ENCODE results near the gene XAB2.
A peak's percentile ranks its signal among the peaks of the same experiment; 100 is the strongest.
"Not testable (repeated sequence)": the region's sequence is repeated elsewhere in the genome, so short reads cannot be mapped to it uniquely, and the experiment has no call there.

Gene XAB2

GRCh38 chr19:7648265-7649014 lies 19.1 kb upstream of the XAB2 start:
- DNase-seq, result no peak

- DNase-seq, result no peak
These were observed 17.8 kb upstream of the XAB2 start for GRCh38 chr19:7647156-7647555.

GRCh38 chr19:7646426-7646700 lies 17.0 kb upstream of the XAB2 start:
- DNase-seq, result no peak

GRCh38 chr19:7645656-7646425 lies 16.5 kb upstream of the XAB2 start:
- no peak for DNase-seq

GRCh38 chr19:7645163-7645562 lies 15.8 kb upstream of the XAB2 start:
- DNase-seq, result no peak

- DNase-seq, result no peak
These were observed 15.2 kb upstream of the XAB2 start for GRCh38 chr19:7644550-7644877.

GRCh38 chr19:7643629-7644549 lies 14.5 kb upstream of the XAB2 start:
- not testable (repeated sequence) for DNase-seq

- DNase-seq, result no peak
These were observed 13.7 kb upstream of the XAB2 start for GRCh38 chr19:7643031-7643415.

GRCh38 chr19:7642295-7643030 lies 13.1 kb upstream of the XAB2 start:
- DNase-seq, result no peak

- DNase-seq, result no peak
These were observed 12.2 kb upstream of the XAB2 start for GRCh38 chr19:7641290-7642276.

- no peak for DNase-seq
These were observed 11.5 kb upstream of the XAB2 start for GRCh38 chr19:7640803-7641202.

GRCh38 chr19:7639863-7640348 lies 10.6 kb upstream of the XAB2 start:
- no peak for DNase-seq

GRCh38 chr19:7638802-7639465 lies 9.6 kb upstream of the XAB2 start:
- peak; percentile 93 to 96 for DNase-seq

GRCh38 chr19:7637374-7638256 lies 8.3 kb upstream of the XAB2 start:
- DNase-seq, result peak in 1 of 2 experiments; percentile 20

GRCh38 chr19:7636691-7637373 lies 7.5 kb upstream of the XAB2 start, which contains the start of gene STXBP2:
TSS of gene STXBP2 (plus strand) at chr19:7637110. CDS start at chr19:7637150, 40 bp downstream.
- peak; percentile 15 to 54 for DNase-seq

- DNase-seq, result no peak
These were observed 7.0 kb upstream of the XAB2 start for GRCh38 chr19:7636317-7636690.

- DNase-seq, result no peak
These were observed 6.3 kb upstream of the XAB2 start for GRCh38 chr19:7635670-7636069.

GRCh38 chr19:7633698-7634097 lies 4.4 kb upstream of the XAB2 start, which contains the start of gene PCP2:
TSS of gene PCP2 (minus strand) at chr19:7633719. CDS start at chr19:7633457, 262 bp downstream.
- no peak for DNase-seq
